OCI-LY1 (cell line): ENCODE data around the gene PCDHGA3.
"Not testable (repeated sequence)": the region's sequence is repeated elsewhere in the genome, so short reads cannot be mapped to it uniquely, and the experiment has no call there.

ENCODE experiments used
- H2AFZ ChIP-seq: fragments of 200-600 bp; sonication (generic), shearing (Covaris generic); 2 replicates; pipeline ENCODE4 v1.6.0; 2014; ENCODE audit warnings: antibody characterized with exemption, mild to moderate bottlenecking, low read length
- H3F3A ChIP-seq: fragments of 200-600 bp; sonication (generic), shearing (Covaris generic); 2 replicates; pipeline ENCODE4 v1.6.0; 2014; ENCODE audit warnings: mild to moderate bottlenecking, antibody characterized with exemption, low read length, moderate library complexity; ENCODE audit not compliant: insufficient read depth
- H3K27ac ChIP-seq: fragments of 200-600 bp; sonication (generic); 2 replicates; pipeline ENCODE4 v1.5.1; 2014; ENCODE audit warnings: low read length, mixed run types, mild to moderate bottlenecking, low read depth; ENCODE audit not compliant: poor library complexity, severe bottlenecking
- H3K27me3 ChIP-seq: fragments of 200-600 bp; sonication (generic); 2 replicates; pipeline ENCODE4 v1.6.0; 2014; ENCODE audit warnings: antibody characterized with exemption, mild to moderate bottlenecking, low read length, moderate library complexity; ENCODE audit not compliant: insufficient read depth
- H3K36me3 ChIP-seq: fragments of 200-600 bp; sonication (generic); 2 replicates; pipeline ENCODE4 v1.6.1; 2014; ENCODE audit warnings: mild to moderate bottlenecking, antibody characterized with exemption, low read length, moderate library complexity, mixed read lengths; ENCODE audit not compliant: insufficient read depth
- H3K4me1 ChIP-seq: fragments of 200-600 bp; sonication (generic); 2 replicates; pipeline ENCODE4 v1.5.1; 2014; ENCODE audit warnings: mild to moderate bottlenecking, low read length, moderate library complexity; ENCODE audit not compliant: insufficient read depth, severe bottlenecking
- H3K4me2 ChIP-seq: fragments of 200-600 bp; sonication (generic), shearing (Covaris generic); 2 replicates; pipeline ENCODE4 v1.6.1; 2014; ENCODE audit warnings: low read length
- H3K4me3 ChIP-seq: fragments of 200-600 bp; sonication (generic); 2 replicates; pipeline ENCODE4 v1.5.1; 2014; ENCODE audit warnings: low read length, low read depth, mild to moderate bottlenecking, mixed read lengths; ENCODE audit not compliant: poor library complexity, severe bottlenecking
- H3K79me2 ChIP-seq: fragments of 200-600 bp; shearing (Covaris generic); 2 replicates; pipeline ENCODE4 v1.6.1; 2016; ENCODE audit warnings: mixed run types, low read length, mixed read lengths; ENCODE audit not compliant: insufficient read depth
- H3K9ac ChIP-seq: fragments of 200-600 bp; sonication (generic), shearing (Covaris generic); 2 replicates; pipeline ENCODE4 v1.6.1; 2014; ENCODE audit warnings: mild to moderate bottlenecking, low read length, mixed read lengths
- H3K9me2 ChIP-seq: fragments of 200-600 bp; sonication (generic), shearing (Covaris generic); 2 replicates; pipeline ENCODE4 v1.6.1; 2014; ENCODE audit warnings: low read depth, mild to moderate bottlenecking, low read length, mixed read lengths
- H3K9me3 ChIP-seq: fragments of 200-600 bp; shearing (Covaris generic); 2 replicates; pipeline ENCODE4 v1.6.1; 2014; ENCODE audit warnings: low read length, mixed read lengths
- H4K20me1 ChIP-seq: fragments of 200-600 bp; sonication (generic), shearing (Covaris generic); 2 replicates; pipeline ENCODE4 v1.6.0; 2016; ENCODE audit warnings: mild to moderate bottlenecking, low read length; ENCODE audit not compliant: insufficient read depth
- EZH2 ChIP-seq: fragments of 200-600 bp; sonication (generic), shearing (Covaris generic); IDR thresholded peaks from 2 replicates; pipeline ENCODE4 v1.8.0; 2017; ENCODE audit warnings: borderline replicate concordance, mixed run types, mild to moderate bottlenecking, antibody characterized with exemption, low read length, moderate library complexity, mixed read lengths
- TF ChIP-seq, protein P1 (sequence below): fragments of 200-600 bp; sonication (generic), shearing (Covaris generic); IDR thresholded peaks from 2 replicates; pipeline ENCODE4 v1.5.1; 2017; ENCODE audit warnings: mild to moderate bottlenecking, antibody characterized with exemption, low read length, moderate library complexity, mixed read lengths

The PCDHGA3 gene

GRCh38 chr5:141343953-141344463 is 379 bp downstream of the PCDHGA3 start:
- H3K9ac ChIP-seq, result no peak overlapping the region
- H3K4me2 ChIP-seq, result no peak overlapping the region
- no peaks in the 10 kb centered on the region for H3K27me3 ChIP-seq
- no peak overlapping the region for H3K4me3 ChIP-seq
- H3K36me3 ChIP-seq, result no peaks in the 10 kb centered on the region
- no peak overlapping the region for H2AFZ ChIP-seq
- no peaks in the 10 kb centered on the region for H3F3A ChIP-seq
- no peaks in the 10 kb centered on the region for H3K79me2 ChIP-seq
- H3K9me3 ChIP-seq, result peaks cover 19% of the 10 kb centered on the region
- H3K27ac ChIP-seq, result no peak overlapping the region
- H4K20me1 ChIP-seq, result no peaks in the 10 kb centered on the region
- no peaks in the 10 kb centered on the region for H3K9me2 ChIP-seq
- TF ChIP-seq EZH2, result no peak
- TF ChIP-seq, protein P1, sequence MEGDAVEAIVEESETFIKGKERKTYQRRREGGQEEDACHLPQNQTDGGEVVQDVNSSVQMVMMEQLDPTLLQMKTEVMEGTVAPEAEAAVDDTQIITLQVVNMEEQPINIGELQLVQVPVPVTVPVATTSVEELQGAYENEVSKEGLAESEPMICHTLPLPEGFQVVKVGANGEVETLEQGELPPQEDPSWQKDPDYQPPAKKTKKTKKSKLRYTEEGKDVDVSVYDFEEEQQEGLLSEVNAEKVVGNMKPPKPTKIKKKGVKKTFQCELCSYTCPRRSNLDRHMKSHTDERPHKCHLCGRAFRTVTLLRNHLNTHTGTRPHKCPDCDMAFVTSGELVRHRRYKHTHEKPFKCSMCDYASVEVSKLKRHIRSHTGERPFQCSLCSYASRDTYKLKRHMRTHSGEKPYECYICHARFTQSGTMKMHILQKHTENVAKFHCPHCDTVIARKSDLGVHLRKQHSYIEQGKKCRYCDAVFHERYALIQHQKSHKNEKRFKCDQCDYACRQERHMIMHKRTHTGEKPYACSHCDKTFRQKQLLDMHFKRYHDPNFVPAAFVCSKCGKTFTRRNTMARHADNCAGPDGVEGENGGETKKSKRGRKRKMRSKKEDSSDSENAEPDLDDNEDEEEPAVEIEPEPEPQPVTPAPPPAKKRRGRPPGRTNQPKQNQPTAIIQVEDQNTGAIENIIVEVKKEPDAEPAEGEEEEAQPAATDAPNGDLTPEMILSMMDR, result no peak
- H3K4me1 ChIP-seq, result no peaks in the 10 kb centered on the region

- Histone ChIP-seq H3K79me2 (no peaks in the 10 kb centered on the region), H3K27me3 (no peaks in the 10 kb centered on the region), H3K4me3 (no peak overlapping the region), H2AFZ (no peak overlapping the region), H3F3A (no peaks in the 10 kb centered on the region), H3K9me2 (no peaks in the 10 kb centered on the region), H3K9me3 (peaks cover 12% of the 10 kb centered on the region; the same call in 1 of the 2 replicates), H3K4me2 (no peak overlapping the region), H3K9ac (no peak overlapping the region), H3K4me1 (peaks cover under 1% of the 10 kb centered on the region), H3K27ac (no peak overlapping the region), H4K20me1 (no peaks in the 10 kb centered on the region), H3K36me3 (no peaks in the 10 kb centered on the region)
- TF ChIP-seq, protein P1, result no peak
- no peak for TF ChIP-seq EZH2
Measured at GRCh38 chr5:141345327-141345726, 1.7 kb downstream of the PCDHGA3 start.

- not testable (repeated sequence) for H3K27me3 ChIP-seq
Measured at GRCh38 chr5:141346017-141346416, 2.4 kb downstream of the PCDHGA3 start.

GRCh38 chr5:141349917-141350619 is 6.4 kb downstream of the PCDHGA3 start, which contains the start of gene PCDHGB1:
Gene PCDHGB1 (plus strand): TSS chr5:141350099. CDS start chr5:141350261, 162 bp downstream.
- Histone ChIP-seq H3K9ac (peak within 1 kb of the TSS; percentile 79), H3K9me3 (peaks cover 14% of the 10 kb centered on the region), H3K36me3 (peaks cover 16% of the 10 kb centered on the region), H3K79me2 (no peaks in the 10 kb centered on the region), H3K27me3 (no peaks in the 10 kb centered on the region), H3K27ac (no peak within 1 kb of the TSS), H4K20me1 (no peaks in the 10 kb centered on the region), H3K4me1 (peaks cover 6% of the 10 kb centered on the region), H3F3A (no peaks in the 10 kb centered on the region), H3K4me3 (peak within 1 kb of the TSS; percentile 80), H2AFZ (peak within 1 kb of the TSS; percentile 88; the same call in 1 of the 2 replicates), H3K4me2 (peak within 1 kb of the TSS; percentile 77), H3K9me2 (no peaks in the 10 kb centered on the region)
- TF ChIP-seq, protein P1, result peak; percentile 78
- no peak for TF ChIP-seq EZH2

More at GRCh38 chr5:141346017-141346416, 2.4 kb downstream of the PCDHGA3 start:
- H3K9me3 ChIP-seq, result peaks cover 16% of the 10 kb centered on the region; the same call in 1 of the 2 replicates
- H3K79me2 ChIP-seq, H2AFZ ChIP-seq, H3F3A ChIP-seq, H3K9ac ChIP-seq, H3K4me3 ChIP-seq, H3K9me2 ChIP-seq, H3K36me3 ChIP-seq, H4K20me1 ChIP-seq, H3K27ac ChIP-seq, H3K4me2 ChIP-seq, H3K4me1 ChIP-seq: not testable (repeated sequence)
